ENCODE results near the gene SOHLH1. TPM values are rescaled to one million over a fixed set of nuclear protein-coding genes. Genes with fewer than 3 reads are reported as not detected.
"Not testable (repeated sequence)": the region's sequence is repeated elsewhere in the genome, so short reads cannot be mapped to it uniquely, and the experiment has no call there.

Gene SOHLH1
- total and polyA plus RNA-seq, 7 donors: not detected

- Histone ChIP-seq H3K27me3 (peaks cover 0 to 12% (median 0%) of the 10 kb centered on the region in 3 donors), H3K27ac (no peak overlapping the region), H3K4me1 (no peaks in the 10 kb centered on the region), H3K9me3 (no peaks in the 10 kb centered on the region), H3K36me3 (no peaks in the 10 kb centered on the region), H3K4me3 (no peak overlapping the region)
- WGBS, 2 donors: 55% methylated on average over 17 of the region's 17 CpGs
- intact Hi-C loops (cut with DNase I): no loop called here
- DNase-seq: peak; percentile 52
- no peak for TF ChIP-seq EP300 (IDR thresholded peaks at IDR 0.05)
- no peak for TF ChIP-seq CTCF (IDR thresholded peaks at IDR 0.05)
- TF ChIP-seq POLR2AphosphoS5 (IDR thresholded peaks at IDR 0.05): no peak
- TF ChIP-seq POLR2A (IDR thresholded peaks at IDR 0.05): no peak
Measured at GRCh38 chr9:135671591-135672041, 27.7 kb downstream of the SOHLH1 start.

DNA sequence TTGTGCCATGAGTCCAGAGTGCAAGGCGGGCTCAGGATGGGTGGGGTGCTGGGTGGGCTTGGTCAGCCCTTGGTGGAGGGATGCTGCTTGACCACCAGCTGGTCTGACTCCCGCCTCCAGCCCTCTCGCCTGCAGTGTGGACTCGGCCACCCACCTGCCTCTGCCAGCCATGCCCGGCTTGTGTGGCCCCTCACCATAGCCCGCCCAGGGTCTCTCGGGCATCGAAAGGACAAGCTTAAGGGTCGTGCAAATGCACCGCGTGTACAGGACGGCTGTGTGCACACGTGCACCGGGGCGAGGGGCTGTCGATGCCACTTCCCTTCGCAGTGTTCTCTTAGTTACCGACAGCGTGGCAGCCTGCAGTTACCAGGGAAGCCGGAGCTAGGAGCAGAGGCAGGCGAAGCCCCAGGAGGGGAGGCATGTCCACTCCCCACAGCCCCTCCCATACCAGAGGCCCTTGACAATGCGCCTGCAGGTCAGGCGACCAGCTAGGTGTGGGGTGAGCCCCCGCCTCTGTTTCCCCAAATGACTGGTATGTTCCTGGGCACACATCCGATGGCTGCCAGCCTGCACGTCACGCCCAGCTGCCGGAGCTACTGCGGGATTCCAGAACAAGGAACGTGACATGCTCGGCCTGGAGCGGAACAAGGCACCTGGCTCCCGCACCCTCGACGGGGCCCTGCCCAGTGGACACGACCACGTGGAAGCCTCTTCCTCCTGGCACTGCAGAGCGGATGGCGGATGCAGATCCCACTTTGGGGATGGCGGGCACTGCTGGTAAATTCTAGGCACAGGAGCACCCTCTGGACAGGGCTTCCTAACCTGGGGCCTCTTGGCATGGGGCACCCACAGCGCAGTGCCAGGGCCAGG is 28.3 kb downstream of the SOHLH1 start:
- DNase-seq: peak; percentile 57
- WGBS, 2 donors: 86 to 87% methylated on average over 41 of the region's 41 CpGs
- H3K4me1 ChIP-seq: no peaks in the 10 kb centered on the region
- no peak overlapping the region for H3K27ac ChIP-seq
- no peak overlapping the region for H3K4me3 ChIP-seq
- intact Hi-C loops (cut with DNase I): no loop called here
- H3K27me3 ChIP-seq: peaks cover 0 to 19% (median 0%) of the 10 kb centered on the region in 3 donors
- no peaks in the 10 kb centered on the region for H3K9me3 ChIP-seq
- no peaks in the 10 kb centered on the region for H3K36me3 ChIP-seq
- no peak for TF ChIP-seq EP300 (IDR thresholded peaks at IDR 0.05)
- TF ChIP-seq POLR2A (IDR thresholded peaks at IDR 0.05): no peak
- no peak for TF ChIP-seq POLR2AphosphoS5 (IDR thresholded peaks at IDR 0.05)
- TF ChIP-seq CTCF (IDR thresholded peaks at IDR 0.05): no peak

DNA sequence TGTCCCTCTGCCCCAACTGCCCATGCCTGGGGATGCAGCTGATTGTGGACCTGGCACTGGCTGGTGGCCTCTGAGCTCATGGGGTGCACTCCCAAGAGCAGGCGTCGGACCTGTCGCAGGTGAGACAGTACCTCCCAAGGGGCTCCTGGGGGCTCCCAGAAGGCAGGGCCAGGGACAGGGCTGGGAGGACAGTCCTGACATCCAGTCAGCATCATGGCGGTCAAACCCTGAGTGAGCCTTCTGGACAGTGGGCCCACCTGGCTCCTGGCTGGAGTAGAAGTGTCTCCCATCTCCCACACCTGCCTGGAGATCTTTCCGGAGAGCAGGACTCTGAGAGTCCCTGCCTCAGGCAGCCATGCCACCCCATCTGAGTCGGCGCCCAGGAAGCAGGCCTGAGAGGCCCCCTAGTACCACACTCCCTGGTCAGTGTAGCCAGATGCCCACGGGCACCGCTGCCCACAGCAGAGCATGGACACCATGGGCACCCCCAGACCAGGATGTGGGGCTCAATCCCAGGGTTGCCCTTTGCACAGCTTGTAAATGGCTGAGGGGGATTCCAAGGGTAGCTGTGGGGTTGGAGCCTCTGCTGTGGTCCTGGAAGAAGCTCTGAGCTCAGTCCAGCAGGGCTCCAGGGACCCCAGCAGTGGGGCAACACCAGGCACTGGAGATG is 29.5 kb downstream of the SOHLH1 start:
- peak; percentile 59 for DNase-seq
- Histone ChIP-seq H3K27me3 (peaks cover 0 to 20% (median 0%) of the 10 kb centered on the region in 3 donors), H3K36me3 (no peaks in the 10 kb centered on the region), H3K9me3 (no peaks in the 10 kb centered on the region), H3K4me3 (no peak overlapping the region), H3K4me1 (no peaks in the 10 kb centered on the region), H3K27ac (no peak overlapping the region)
- TF ChIP-seq EP300 (IDR thresholded peaks at IDR 0.05): no peak
- TF ChIP-seq CTCF (IDR thresholded peaks at IDR 0.05): no peak
- TF ChIP-seq POLR2AphosphoS5 (IDR thresholded peaks at IDR 0.05): no peak
- TF ChIP-seq POLR2A (IDR thresholded peaks at IDR 0.05): no peak
- intact Hi-C loops (cut with DNase I): no loop called here
- 94 to 96% methylated on average over 9 of the region's 9 CpGs for WGBS, 2 donors

DNA sequence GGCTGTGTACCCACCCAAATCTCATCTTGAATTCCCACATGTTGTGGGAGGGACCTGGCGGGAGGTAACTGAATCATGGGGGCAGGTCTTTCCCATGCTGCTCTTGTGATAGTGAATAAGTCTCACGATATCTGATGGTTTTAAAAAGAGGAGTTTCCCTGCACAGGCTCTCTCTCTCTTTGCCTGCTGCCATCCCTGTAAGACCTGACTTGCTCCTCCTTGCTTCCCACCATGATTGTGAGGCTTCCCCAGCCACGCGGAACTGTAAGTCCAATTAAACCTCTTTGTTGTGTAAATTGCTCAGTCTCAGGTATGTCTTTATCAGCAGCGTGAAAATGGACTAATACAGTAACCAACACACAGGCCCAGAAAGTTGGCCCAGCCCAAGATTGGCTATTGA is 30.3 kb downstream of the SOHLH1 start:
- intact Hi-C loops (cut with DNase I); H3K27ac ChIP-seq; H3K36me3 ChIP-seq; H3K4me1 ChIP-seq; H3K4me3 ChIP-seq; H3K9me3 ChIP-seq: not testable (repeated sequence)
- H3K27me3 ChIP-seq: peaks cover 0 to 27% (median 0%) of the 10 kb centered on the region in 3 donors
- 87 to 89% methylated on average over 5 of the region's 5 CpGs for WGBS, 2 donors
- peak; percentile 18 for DNase-seq

DNA sequence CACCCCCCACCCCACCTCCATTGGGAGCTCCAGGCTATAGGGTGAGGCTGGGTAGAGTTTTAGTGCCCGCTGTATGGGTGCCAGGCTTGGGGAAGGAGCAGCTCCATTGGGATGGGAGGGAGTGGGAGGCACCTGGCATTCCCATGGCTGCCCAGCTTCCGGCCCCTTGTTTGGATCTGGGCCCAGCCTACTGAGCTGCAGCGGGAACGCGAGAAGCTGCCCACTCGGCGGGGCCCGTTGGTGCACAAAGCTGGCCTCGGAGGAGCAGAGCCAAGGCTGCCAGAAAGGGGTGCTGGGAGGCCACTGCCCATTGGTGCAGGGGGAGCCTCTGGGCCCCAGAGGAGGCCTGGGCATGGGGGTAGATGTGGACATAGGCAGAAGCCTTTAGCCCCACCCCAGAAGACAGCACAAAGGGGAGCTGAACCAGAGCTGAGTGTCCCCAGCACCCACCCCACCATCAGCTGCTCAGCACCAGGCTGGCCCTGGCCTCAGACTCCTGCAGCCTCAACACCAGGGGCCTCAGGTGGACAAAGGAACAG is 31.7 kb downstream of the SOHLH1 start:
- intact Hi-C loops (cut with DNase I): no loop called here
- no peak overlapping the region for H3K27ac ChIP-seq
- peaks cover 0 to 38% (median 0%) of the 10 kb centered on the region in 3 donors for H3K27me3 ChIP-seq
- 83 to 85% methylated on average over 9 of the region's 9 CpGs for WGBS, 2 donors
- no peak for TF ChIP-seq POLR2A (IDR thresholded peaks at IDR 0.05)
- TF ChIP-seq CTCF (IDR thresholded peaks at IDR 0.05): no peak
- TF ChIP-seq EP300 (IDR thresholded peaks at IDR 0.05): no peak
- TF ChIP-seq POLR2AphosphoS5 (IDR thresholded peaks at IDR 0.05): no peak
- no peaks in the 10 kb centered on the region for H3K4me1 ChIP-seq
- H3K4me3 ChIP-seq: no peak overlapping the region
- DNase-seq: no peak
- no peaks in the 10 kb centered on the region for H3K36me3 ChIP-seq
- H3K9me3 ChIP-seq: no peaks in the 10 kb centered on the region

Measured in sigmoid colon (tissue), 7 donors.